ENCODE results near the gene UBE2K.
"Not testable (repeated sequence)": the region's sequence is repeated elsewhere in the genome, so short reads cannot be mapped to it uniquely, and the experiment has no call there.

The UBE2K gene

DNA sequence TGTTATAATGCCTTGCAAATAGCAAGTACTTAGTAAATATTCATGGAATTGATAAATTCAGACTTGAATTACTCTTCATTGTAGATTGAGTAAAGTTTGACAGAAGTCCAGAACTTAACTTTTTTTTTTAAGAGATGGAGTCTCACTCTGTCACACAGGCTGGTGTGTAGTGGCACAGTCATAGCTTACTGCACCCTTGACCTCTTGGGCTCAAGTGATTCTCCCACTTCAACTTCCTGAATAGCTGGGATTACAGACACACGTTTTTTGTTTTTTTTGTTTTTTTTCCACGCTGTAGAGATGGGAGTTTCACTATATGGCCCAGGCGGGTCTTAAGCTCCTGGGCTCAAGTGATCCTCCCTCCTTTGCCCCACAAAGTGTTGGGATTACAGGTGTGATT lies 32.1 kb downstream of the UBE2K start:
- no peak for DNase-seq (ENCODE audit: low read depth)

DNA sequence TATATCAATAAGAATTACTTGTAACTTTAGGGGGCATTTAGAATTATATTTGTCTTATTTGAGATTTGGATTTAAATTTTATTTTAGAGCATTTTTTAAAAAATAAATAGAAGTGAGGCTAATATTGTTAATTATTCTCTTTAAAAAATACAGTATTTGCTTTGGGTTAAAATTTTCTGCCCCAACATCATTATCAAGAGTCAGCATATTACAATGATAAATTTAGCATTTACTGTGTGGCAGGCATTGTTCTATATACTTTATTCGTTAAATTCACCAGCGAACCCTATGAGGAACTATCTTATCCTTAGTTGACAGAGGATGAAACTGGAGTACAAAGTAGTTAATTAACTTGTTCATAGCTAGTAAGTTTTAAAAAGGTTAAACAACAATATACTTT lies 34.0 kb downstream of the UBE2K start:
- DNase-seq (ENCODE audit: low read depth), result no peak

- DNase-seq (ENCODE audit: low read depth), result no peak
These were observed 34.8 kb downstream of the UBE2K start for GRCh38 chr4:39732728-39733127.

GRCh38 chr4:39739591-39739990 lies 41.7 kb downstream of the UBE2K start:
- DNase-seq (ENCODE audit: low read depth), result not testable (repeated sequence)

GRCh38 chr4:39741401-39741800 lies 43.5 kb downstream of the UBE2K start:
- DNase-seq (ENCODE audit: low read depth), result no peak

GRCh38 chr4:39745920-39746319 lies 48.0 kb downstream of the UBE2K start:
- DNase-seq (ENCODE audit: low read depth), result no peak

GRCh38 chr4:39750216-39750615 lies 52.3 kb downstream of the UBE2K start:
- no peak for DNase-seq (ENCODE audit: low read depth)

- DNase-seq (ENCODE audit: low read depth), result no peak
These were observed 56.4 kb downstream of the UBE2K start for GRCh38 chr4:39754309-39754708.

DNA sequence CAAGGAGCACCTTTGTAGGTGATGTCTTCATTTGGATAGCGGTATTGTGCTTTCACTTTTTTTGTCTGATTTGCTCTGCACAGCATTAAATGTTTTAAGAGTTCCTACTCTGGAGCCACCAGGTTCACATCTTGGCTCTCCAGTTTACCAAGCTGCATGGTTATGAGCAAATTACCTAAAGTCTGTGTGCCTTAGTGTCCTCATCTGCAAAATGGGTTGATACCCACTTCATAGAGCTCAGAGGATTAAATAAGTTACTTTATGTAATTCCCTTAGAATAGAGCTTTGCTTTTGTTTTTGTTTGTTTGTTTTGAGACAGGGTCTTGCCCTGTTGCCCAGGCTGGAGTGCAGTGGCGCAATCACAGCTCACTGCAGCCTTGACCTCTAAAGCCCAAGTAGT lies 58.2 kb downstream of the UBE2K start:
- DNase-seq (ENCODE audit: low read depth), result no peak

- no peak for DNase-seq (ENCODE audit: low read depth)
These were observed 60.2 kb downstream of the UBE2K start for GRCh38 chr4:39758176-39758575.

DNA sequence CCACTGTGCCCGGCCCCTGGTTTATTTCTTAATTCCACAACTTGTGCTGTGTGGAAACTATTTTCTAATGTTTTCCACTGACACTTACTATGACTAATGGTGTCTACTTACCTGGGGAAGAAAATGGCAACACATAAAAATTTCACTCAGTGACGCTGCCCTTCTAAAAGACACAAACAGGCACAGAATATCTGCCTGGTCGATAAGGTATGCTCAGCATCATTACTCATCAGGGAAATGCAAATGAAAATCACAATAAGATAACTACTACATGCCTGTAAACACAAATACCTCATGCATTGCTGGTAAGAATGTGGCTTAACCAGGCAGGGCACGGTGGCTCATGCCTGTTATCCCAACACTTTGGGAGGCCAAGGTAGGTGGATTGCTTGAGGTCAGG lies 61.6 kb downstream of the UBE2K start:
- no peak for DNase-seq (ENCODE audit: low read depth)

- DNase-seq (ENCODE audit: low read depth), result no peak
These were observed 63.2 kb downstream of the UBE2K start for GRCh38 chr4:39761005-39761667.

GRCh38 chr4:39763714-39764572 lies 66.0 kb downstream of the UBE2K start:
- no peak for DNase-seq (ENCODE audit: low read depth)

DNA sequence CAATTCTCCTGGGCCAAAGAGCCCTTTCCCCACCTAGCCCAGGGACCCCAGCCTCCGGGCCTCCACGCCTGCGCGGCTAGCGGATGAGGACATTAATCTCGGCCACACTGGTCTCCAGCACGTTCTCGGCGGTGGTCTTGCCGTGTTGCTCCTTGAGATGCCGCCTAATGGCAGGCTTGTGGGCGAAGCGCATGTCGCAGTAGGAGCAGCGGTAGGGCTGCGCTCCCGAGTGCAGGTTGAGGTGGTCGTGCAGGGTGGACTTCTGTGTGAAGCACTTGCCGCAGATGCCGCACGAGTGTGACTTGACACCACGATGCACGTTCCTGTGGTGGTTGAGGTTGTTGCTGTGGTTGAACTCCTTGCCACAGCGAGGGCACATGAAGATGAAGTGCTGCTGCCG lies 72.1 kb downstream of the UBE2K start:
- no peak for DNase-seq (ENCODE audit: low read depth)

DNA sequence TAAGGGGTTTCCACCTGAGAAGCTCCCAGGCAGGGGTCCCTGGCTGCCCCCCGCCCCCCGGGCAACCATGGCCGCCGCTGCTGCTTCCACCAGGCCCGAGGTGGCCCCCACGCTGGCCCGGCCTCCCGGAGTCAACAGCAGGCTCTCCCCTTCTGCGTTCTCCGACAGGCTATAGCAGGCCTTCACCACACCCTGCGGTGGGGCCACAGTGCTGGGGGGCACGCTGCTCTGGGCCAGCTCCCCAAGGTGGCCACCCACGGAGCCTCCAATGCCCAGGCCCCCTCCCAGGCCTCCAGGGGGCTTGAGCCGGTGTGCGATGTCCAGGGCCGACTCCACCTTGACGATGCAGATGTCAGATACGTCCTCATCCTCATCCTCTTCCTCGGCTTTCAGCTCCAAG lies 72.5 kb downstream of the UBE2K start:
- DNase-seq (ENCODE audit: low read depth), result no peak

GRCh38 chr4:39770969-39771724 lies 73.2 kb downstream of the UBE2K start:
- DNase-seq (ENCODE audit: low read depth), result no peak

DNA sequence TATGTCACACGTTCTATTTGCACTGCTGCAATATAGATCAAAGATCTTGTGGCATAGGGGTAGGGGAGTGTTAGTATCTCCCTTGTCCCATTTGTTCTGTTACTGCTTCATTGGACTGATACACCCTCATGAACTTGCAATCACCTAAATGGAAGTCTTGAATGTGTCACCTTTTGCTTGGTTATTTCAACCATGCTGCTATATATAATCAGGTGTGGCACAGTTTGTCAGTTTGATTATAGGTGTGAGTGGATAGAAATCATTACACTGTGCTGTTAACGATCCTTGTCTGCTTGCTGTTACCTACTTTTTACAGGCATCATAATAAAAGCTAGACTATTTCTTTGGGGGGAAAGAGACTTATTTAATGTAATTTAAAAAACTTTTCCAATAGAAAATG lies 84.1 kb downstream of the UBE2K start:
- not testable (repeated sequence) for DNase-seq (ENCODE audit: low read depth)

GRCh38 chr4:39785083-39785482 lies 87.1 kb downstream of the UBE2K start:
- no peak for DNase-seq (ENCODE audit: low read depth)

- DNase-seq (ENCODE audit: low read depth), result no peak
These were observed 88.9 kb downstream of the UBE2K start for GRCh38 chr4:39786838-39787237.

GRCh38 chr4:39792128-39792527 lies 94.2 kb downstream of the UBE2K start:
- no peak for DNase-seq (ENCODE audit: low read depth)

- no peak for DNase-seq (ENCODE audit: low read depth)
These were observed 94.6 kb downstream of the UBE2K start for GRCh38 chr4:39792529-39792928.

GRCh38 chr4:39792976-39793375 lies 95.0 kb downstream of the UBE2K start:
- not testable (repeated sequence) for DNase-seq (ENCODE audit: low read depth)

- DNase-seq (ENCODE audit: low read depth), result no peak
These were observed 104.1 kb downstream of the UBE2K start for GRCh38 chr4:39802005-39802404.

Measured in activated gamma-delta T cell treated with anti-CD3 and anti-CD28 coated beads, Interleukin-2, amount 50 U/mL, for 16 hours (primary cell).